Measurements from ENCODE around the gene EIF1.
"Not testable (repeated sequence)": the region's sequence is repeated elsewhere in the genome, so short reads cannot be mapped to it uniquely, and the experiment has no call there.

The EIF1 gene

DNA sequence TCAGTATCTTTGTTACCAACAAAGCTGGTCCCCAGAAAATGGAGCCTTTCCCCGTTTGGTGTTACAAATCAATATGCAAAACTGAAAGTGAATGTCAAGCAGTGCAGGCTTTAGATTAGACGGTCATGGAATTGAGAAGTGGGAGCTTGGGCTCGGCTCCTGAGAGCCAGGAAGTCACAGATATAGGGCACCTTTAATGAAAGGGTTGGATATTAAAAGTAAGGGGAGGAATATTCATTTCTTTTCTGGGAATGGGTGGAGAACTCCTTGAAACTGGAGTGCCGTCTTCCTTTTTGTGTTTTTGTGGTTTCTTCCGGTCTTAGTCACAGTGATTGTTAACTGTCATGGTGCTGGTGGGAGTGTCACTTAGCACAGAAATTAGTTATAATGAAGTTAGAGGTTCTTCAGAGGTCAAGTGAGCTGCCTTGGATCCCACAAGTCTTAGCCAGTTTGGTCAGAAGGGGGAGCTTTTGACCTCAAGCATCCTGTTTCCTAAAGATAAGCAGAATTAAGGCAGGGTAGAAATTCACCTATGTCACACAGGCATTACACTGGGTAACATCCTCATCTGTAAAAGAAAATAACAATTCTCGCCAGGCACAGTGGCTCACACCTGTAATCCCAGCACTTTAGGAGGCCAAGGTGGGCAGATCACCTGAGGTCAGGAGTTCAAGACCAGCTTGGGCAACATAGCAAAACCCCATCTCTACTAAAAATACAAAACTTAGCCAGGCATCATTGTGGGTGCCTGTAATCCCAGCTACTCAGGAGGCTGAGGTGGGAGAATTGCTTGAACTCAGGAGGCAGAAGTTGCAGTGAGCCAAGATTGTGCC lies 9.6 kb upstream of the EIF1 start:
- DNase-seq (ENCODE audit: low spot score): peak; percentile 79

DNA sequence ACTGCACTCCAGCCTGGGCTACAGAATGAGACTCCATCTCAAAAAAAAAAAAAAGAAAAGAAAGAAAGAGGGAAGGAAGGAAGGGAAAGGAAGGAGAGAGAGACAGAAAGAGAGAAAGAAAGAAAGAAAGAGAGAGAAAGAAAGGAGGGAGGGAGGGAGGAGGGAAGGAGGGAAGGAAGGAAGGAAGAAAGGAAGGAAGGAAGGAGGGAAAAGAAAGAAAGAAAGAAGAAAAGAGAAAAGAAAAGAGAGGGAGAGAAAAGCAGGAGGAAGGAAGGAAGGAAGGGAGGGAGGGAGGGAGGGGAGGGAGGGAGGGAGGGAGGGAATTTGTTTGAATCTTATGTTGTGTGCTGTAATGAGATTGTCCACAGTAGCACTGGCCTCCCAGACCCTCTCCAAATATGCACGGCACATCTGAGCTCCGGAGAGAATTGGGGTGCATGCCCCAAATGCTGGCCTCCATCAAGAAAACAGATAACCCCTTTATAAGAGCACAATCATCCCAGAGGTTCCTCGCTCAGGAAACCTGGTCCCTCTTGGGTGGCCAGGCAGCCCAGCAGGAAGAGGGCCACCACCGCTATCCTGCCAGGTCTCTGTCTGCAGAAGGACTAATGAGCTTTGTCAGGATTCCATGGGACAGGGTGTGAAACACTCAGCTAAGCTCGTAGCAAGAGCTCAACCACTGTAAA lies 8.8 kb upstream of the EIF1 start:
- DNase-seq (ENCODE audit: low spot score): no peak

GRCh38 chr17:41680426-41681040 lies 8.2 kb upstream of the EIF1 start:
- no peak for DNase-seq (ENCODE audit: low spot score)

GRCh38 chr17:41681776-41682175 lies 6.9 kb upstream of the EIF1 start:
- DNase-seq (ENCODE audit: low spot score): no peak

DNA sequence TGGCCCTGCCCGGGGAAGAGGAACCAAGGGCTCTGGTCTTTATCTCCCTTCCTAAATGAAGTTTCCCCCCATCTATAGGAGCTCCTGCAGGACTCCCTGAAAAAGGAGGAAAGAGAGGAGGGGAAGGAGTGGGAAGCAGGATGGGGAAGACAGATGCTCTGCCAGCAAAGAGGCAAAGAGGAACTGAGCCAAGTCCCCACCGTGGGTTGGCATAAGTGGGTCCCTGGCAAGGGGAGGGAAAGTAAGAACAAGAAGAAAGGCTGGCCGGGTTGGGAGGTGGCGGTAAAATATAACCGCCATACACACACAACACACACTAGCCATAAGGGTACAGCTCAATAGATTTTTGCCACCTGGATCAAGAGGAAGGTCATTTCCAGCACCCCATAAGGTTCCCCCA lies 6.1 kb upstream of the EIF1 start:
- no peak for DNase-seq (ENCODE audit: low spot score)

GRCh38 chr17:41683441-41684007 lies 5.2 kb upstream of the EIF1 start:
- DNase-seq (ENCODE audit: low spot score): no peak

DNA sequence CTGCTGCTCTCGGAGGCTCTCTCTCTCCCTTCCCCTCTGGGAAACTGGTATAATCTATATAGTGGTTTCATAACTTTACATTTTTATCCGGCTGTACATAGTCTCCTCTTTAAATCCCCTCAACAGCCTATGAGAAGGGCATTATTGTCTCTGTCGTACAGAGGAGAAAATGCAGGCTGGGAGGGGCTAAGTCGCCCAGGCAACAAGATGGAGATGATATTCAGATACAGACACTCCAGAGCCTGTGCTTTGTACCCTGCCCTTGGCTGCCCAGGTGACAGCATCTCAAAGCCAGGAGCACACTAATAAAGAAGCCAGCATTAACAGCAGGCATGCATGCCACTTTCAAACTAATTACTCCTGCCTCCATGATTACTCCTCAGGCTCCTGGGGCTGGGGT lies 4.7 kb upstream of the EIF1 start:
- DNase-seq (ENCODE audit: low spot score): no peak

DNA sequence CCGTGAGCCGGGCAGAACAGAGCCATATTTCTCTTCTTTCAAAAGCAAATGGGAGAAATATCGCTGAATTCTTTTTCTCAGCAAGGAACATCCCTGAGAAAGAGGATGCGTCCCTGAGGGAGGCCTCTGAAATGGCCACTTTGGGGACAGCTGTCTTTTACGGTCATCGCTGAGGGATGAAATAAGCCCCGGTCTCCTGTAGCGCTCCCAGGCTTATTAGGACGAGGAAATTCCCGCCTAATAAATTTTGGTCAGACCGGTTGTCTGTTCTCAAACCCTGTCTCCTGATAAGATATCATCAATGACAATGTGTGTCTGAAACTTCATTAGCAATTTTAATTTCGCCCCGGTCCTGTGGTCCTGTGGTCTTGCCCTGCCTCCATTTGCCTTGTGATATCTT lies 2.9 kb upstream of the EIF1 start:
- not testable (repeated sequence) for DNase-seq (ENCODE audit: low spot score)

DNA sequence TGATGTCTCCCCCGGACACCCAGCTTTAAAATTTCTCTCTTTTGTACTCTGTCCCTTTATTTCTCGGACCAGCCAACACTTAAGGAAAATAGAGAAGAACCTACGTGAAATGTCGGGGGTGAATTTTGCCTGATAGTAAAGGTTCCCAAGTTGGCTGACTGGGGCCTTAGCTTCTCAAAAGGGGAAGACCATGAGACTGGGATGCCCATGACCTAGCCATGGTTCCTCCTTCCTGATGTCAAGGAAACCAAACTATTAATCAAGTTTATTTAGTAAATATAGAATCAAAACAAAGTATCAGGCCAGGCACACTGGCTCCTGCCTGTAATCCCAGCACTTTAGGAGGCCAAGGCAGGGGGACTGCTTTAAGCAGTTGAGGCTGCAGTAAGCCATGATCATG lies 2.4 kb upstream of the EIF1 start:
- no peak for DNase-seq (ENCODE audit: low spot score)

DNA sequence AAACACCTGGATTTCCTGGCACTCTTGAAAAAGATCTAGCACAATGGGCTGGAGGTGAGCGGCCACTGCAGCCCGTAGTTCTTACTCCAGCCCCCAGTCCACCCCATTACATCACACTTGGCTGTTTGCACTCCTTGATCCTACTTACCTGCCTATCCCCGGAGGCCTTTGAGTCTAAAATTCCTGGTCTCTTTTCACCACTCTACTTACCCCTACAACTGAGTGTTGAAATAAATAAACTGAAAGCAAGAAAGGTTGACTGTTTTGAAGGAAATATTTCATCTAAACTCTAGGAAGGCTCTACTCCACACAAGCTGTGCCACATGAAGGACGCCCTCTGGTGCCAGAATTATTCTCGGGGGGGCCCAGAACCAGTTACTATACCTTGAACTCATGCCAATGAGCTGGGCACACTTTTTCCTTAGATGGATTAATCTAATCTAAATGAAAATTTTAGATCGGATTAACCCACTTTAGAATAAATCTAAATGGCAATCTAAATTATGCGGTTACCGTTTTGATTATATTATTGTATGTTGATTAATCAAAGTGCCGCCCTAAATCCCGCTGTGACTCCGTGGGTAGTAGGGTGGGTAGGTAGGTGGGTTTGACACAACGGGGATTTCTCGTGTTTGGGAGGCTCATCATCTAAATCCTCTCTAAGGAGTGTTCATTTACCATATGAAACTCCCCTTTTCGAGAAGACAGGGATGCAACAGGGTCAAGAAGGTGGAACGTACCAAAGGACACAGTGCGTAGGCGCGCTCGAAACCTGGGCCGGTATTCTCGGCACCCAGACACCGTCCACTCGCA lies 651 bp upstream of the EIF1 start:
- peak; percentile 80 for DNase-seq (ENCODE audit: low spot score)

DNA sequence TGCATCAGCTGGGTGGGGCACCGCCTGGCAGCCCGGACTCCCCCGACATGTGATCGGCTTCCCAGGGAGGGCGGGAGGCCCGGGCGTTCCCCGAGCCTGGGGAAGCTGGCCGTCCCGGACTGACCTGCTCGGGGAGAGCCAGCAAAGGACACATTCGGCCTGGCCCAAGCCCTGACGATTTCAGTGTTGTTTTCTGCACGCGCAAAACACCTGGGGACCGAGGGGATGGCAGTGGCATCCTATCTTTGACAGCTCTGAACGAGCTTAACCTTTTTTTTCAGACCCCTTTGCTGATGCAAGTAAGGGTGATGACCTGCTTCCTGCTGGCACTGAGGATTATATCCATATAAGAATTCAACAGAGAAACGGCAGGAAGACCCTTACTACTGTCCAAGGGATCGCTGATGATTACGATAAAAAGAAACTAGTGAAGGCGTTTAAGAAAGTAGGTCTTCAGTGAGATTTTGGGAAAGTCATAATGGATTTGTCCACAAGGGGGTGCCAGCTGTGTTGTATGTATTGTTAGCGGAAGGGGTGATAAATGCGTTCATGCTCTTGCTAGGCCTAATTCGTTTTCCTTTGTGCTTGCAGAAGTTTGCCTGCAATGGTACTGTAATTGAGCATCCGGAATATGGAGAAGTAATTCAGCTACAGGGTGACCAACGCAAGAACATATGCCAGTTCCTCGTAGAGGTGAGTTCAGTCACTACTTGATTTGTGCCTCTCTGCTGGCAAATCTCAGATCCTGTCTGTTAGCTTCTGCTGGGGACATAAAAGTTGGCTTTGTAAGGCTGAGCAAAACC lies 1.0 kb downstream of the EIF1 start:
- peak; percentile 82 for DNase-seq (ENCODE audit: low spot score)

- DNase-seq (ENCODE audit: low spot score): no peak
Observed at GRCh38 chr17:41690497-41690896, 1.8 kb downstream of the EIF1 start.

- peak; percentile 16 for DNase-seq (ENCODE audit: low spot score)
Observed at GRCh38 chr17:41691031-41691777, 2.5 kb downstream of the EIF1 start.

- peak; percentile 24 for DNase-seq (ENCODE audit: low spot score)
Observed at GRCh38 chr17:41692722-41693521, 4.2 kb downstream of the EIF1 start.

DNA sequence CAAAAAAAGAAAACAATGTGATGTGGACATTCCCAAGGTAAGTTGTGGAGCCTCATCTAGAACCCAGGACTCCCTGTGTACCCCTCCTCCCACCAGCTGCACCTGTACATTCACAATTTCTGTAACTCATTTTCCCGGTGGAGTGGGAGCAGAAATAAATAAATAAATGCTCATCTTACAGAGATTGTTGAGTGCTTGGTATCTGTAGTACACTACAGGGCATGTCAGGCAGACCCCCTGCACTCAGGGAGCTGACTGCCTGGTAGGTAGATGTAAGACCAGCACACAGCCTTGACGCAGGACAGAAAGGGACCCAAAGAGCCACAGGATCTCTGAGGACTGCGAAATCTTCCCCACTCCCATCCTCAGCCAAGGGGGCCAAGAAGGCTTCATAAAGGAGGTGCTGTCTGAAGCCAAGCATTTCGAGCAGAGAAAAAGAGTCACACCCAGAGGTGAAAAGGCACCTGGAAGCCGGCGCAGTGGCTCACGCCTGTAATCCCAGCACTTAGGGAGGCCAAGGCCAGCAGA lies 6.5 kb downstream of the EIF1 start:
- peak; percentile 6 for DNase-seq (ENCODE audit: low spot score)

GRCh38 chr17:41695954-41696757 lies 7.5 kb downstream of the EIF1 start:
- peak; percentile 87 for DNase-seq (ENCODE audit: low spot score)

DNA sequence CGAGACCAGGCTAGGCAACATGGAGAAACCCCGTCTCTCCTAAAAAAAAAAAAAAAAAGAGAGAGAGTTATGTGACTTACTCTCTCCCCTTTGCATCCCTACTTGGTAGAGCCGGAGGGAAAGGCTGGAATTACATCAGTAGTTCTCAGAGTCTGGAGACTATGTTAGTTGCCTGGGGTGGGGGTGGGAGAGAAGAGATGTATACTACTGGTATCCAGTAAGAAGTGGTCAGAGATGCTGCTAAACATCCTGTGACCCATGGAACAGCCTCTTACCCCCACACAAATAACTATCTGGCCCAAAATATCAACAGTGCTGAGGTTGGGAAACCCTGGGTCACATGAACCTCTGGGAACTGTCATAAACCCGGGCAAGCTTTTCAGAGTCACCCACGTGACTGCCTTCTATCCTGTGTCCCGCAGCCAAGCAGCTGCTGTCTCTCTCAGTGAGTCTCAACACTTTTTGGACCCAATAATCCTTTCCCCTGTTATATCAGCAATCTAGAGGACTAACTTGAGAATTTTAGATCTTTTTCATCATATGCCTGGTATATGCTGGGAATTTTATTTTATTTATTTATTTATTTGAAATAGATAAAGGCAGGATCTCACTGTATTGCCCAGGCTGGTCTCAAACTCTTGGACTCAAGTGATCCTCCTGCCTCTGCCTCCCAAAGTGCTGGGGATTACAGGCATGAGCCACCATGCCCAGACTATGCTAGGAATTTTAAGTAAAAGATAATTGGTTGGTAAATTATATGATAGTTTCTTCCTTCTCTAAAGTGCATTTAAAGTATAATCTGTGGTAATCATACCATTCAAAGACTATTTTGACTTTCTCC lies 8.7 kb downstream of the EIF1 start:
- DNase-seq (ENCODE audit: low spot score): no peak
